ENCODE results near the gene SHC2. TPM values are rescaled to one million over a fixed set of nuclear protein-coding genes. Genes with fewer than 3 reads are reported as not detected.

The SHC2 gene
- total and polyA plus RNA-seq, 8 donors: 16.0 to 34.5 (median 20.2) TPM

GRCh38 chr19:461721-462551, 1.1 kb upstream of the SHC2 start:
- H3K9me3 ChIP-seq: no peaks in the 10 kb centered on the region
- H3K27me3 ChIP-seq: peaks cover 0 to 40% of the 10 kb centered on the region in 2 donors
- intact Hi-C loops (cut with DNase I): no loop called here
- TF ChIP-seq CTCF (IDR thresholded peaks at IDR 0.05): no peak
- H3K4me3 ChIP-seq: peak overlapping the region; percentile 27 to 35
- DNase-seq (peak in 1 of 4 donors; percentile 82), ATAC-seq (peak; percentile 67)
- no peaks in the 10 kb centered on the region for H3K36me3 ChIP-seq
- H3K27ac ChIP-seq: peak overlapping the region in 1 of 2 donors; percentile 3
- H3K4me1 ChIP-seq: peaks cover 0 to 22% of the 10 kb centered on the region in 2 donors

- no peak for TF ChIP-seq CTCF (IDR thresholded peaks at IDR 0.05)
- Histone ChIP-seq H3K9me3 (no peaks in the 10 kb centered on the region), H3K4me3 (peak overlapping the region; percentile 51 to 53), H3K4me1 (peaks cover 0 to 22% of the 10 kb centered on the region in 2 donors), H3K27ac (peak overlapping the region; percentile 59 to 61), H3K27me3 (peaks cover 0 to 40% of the 10 kb centered on the region in 2 donors), H3K36me3 (no peaks in the 10 kb centered on the region)
- DNase-seq: peak; percentile 35 to 81 (median 64)
- intact Hi-C loops (cut with DNase I): no loop called here
- peak; percentile 76 for ATAC-seq
Measured at GRCh38 chr19:459724-460511, 915 bp downstream of the SHC2 start.

- intact Hi-C loops (cut with DNase I): no loop called here
- DNase-seq (peak in 1 of 4 donors; percentile 79), ATAC-seq (no peak)
- H3K27ac ChIP-seq: no peak overlapping the region
- TF ChIP-seq CTCF (IDR thresholded peaks at IDR 0.05): no peak
- no peaks in the 10 kb centered on the region for H3K36me3 ChIP-seq
- H3K27me3 ChIP-seq: peaks cover 0 to 37% of the 10 kb centered on the region in 2 donors
- H3K4me1 ChIP-seq: peaks cover 0 to 22% of the 10 kb centered on the region in 2 donors
- no peaks in the 10 kb centered on the region for H3K9me3 ChIP-seq
- H3K4me3 ChIP-seq: no peak overlapping the region
Measured at GRCh38 chr19:458091-459042, 2.5 kb downstream of the SHC2 start.

GRCh38 chr19:457636-458035, 3.2 kb downstream of the SHC2 start:
- DNase-seq: peak in 1 of 4 donors; percentile 79
- ATAC-seq: no peak
- TF ChIP-seq CTCF (IDR thresholded peaks at IDR 0.05): no peak
- intact Hi-C loops (cut with DNase I): no loop called here
- no peaks in the 10 kb centered on the region for H3K36me3 ChIP-seq
- H3K27ac ChIP-seq: no peak overlapping the region
- H3K4me3 ChIP-seq: no peak overlapping the region
- no peaks in the 10 kb centered on the region for H3K9me3 ChIP-seq
- peaks cover 0 to 22% of the 10 kb centered on the region in 2 donors for H3K4me1 ChIP-seq
- peaks cover 0 to 29% of the 10 kb centered on the region in 2 donors for H3K27me3 ChIP-seq
